Measurements from ENCODE around the gene TRPM5. TPM values are rescaled to one million over a fixed set of nuclear protein-coding genes. Genes with fewer than 3 reads are reported as not detected.

TRPM5 gene
- total RNA-seq, 2 experiments from 2014 or later: not detected

DNA sequence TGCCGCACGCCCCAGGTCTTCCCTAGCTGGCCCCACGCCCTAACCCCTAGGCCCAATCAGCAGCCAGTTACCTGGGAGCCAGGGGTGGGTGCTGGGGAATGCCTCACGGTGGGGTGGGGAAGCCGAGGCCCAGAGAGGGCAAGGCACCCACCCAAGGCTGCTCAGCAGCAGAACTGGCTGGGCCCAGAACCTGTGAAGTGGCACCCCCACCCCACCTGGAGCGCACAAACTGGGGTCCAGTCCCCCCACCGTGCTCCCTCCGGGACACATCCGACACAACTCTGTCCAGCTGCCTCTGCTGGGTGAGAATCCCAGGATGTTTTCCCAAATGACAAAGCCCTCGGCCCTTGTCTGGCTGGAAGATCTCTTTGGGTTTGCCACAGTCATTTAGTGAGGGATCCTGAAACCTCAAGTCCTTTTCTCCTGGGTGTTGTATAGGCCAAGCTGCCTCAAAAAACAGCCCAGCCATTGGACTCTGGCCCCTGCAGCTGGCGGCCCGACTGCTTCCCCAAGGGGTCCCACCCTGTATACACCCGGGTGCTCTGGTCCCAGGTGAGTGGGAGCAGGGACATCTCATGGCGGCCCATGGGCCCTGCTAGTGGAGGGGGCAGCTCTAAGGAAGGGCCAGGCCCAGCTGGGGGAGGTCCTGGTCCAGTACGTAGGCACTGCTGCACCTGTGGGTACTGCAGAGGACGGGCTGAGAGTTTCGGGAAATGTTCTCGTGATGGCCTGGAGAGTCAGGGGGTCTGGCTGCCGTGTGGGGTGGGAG, 22.9 kb downstream of the TRPM5 start:
- POLR2A ChIA-PET: interaction anchor here (1.4 to 1.5 kb wide), 3 partner anchors 19 to 119 kb away, joined by 3 to 8 read pairs (median 5); partner anchors contain the start of gene TSPAN32
- DNase-seq (no peak), ATAC-seq (no peak)
- H3K27me3 Mint-ChIP-seq: no peaks in the 10 kb centered on the region
- intact Hi-C loops (cut with micrococcal nuclease): no loop called here
- no peak overlapping the region for H3K4me3 Mint-ChIP-seq
- H3K27ac Mint-ChIP-seq: no peak overlapping the region
- TF ChIP-seq, protein P1, sequence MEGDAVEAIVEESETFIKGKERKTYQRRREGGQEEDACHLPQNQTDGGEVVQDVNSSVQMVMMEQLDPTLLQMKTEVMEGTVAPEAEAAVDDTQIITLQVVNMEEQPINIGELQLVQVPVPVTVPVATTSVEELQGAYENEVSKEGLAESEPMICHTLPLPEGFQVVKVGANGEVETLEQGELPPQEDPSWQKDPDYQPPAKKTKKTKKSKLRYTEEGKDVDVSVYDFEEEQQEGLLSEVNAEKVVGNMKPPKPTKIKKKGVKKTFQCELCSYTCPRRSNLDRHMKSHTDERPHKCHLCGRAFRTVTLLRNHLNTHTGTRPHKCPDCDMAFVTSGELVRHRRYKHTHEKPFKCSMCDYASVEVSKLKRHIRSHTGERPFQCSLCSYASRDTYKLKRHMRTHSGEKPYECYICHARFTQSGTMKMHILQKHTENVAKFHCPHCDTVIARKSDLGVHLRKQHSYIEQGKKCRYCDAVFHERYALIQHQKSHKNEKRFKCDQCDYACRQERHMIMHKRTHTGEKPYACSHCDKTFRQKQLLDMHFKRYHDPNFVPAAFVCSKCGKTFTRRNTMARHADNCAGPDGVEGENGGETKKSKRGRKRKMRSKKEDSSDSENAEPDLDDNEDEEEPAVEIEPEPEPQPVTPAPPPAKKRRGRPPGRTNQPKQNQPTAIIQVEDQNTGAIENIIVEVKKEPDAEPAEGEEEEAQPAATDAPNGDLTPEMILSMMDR (IDR thresholded peaks at IDR 0.05): no peak
- H3K36me3 Mint-ChIP-seq (ENCODE audit: low read depth): no peaks in the 10 kb centered on the region
- CTCF ChIA-PET: interaction anchor here (0.6 to 10.3 kb wide), 41 partner anchors 9 to 471 kb away, joined by 3 to 381 read pairs (median 5); partner anchors contain the start of genes C11orf21, CD81, TH and TRPM5
- peaks cover 2% of the 10 kb centered on the region for H3K4me1 Mint-ChIP-seq (ENCODE audit: low read depth)
- H3K9me3 Mint-ChIP-seq: no peaks in the 10 kb centered on the region

DNA sequence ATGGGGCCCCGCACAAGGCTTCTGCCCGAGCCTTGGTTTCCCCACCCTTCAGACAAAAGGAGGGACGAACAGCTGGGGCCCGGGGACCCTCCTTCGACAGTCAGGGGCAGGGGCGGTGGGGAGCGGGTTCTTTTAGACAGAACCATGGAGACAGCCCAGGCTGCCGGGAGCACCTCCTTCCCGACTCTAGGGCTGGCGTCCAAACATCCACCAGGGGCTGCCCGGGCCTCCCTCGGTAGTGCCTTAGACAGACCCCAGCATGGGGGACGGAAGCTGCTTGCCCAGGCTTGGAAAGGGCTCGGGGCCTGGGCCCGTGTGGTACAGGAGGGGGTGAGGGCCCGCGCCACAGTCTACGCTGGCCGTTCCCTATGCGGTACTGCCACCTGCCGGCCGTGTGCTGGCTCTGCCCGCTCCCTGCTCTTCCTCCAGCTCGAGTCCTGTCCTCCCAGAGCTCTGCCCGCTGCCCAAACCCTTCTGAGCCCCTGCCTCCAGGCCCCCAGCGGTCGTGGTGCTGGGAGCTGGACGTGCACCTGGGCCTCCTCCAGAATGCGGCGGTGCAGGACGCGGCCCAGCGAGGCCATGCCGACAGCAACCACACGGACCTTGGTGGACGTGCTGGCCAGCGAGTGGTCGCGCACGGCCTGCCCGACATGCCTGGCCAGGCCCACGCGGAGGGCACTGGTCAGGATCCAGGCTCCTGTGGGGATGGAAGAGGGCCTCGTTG, 23.6 kb downstream of the TRPM5 start:
- no peaks in the 10 kb centered on the region for H3K9me3 Mint-ChIP-seq
- H3K27me3 Mint-ChIP-seq: no peaks in the 10 kb centered on the region
- H3K4me3 Mint-ChIP-seq: no peak overlapping the region
- H3K27ac Mint-ChIP-seq: no peak overlapping the region
- no peaks in the 10 kb centered on the region for H3K36me3 Mint-ChIP-seq (ENCODE audit: low read depth)
- peak; percentile 98 for ATAC-seq
- TF ChIP-seq, protein P1 (IDR thresholded peaks at IDR 0.05): peak; percentile 95
- ChIA-PET CTCF (interaction anchor here (0.6 to 10.3 kb wide), 47 partner anchors 9 to 481 kb away, joined by 3 to 381 read pairs (median 4); partner anchors contain the start of genes C11orf21, CD81, TH and TRPM5), POLR2A (interaction anchor here (1.0 to 1.5 kb wide), 4 partner anchors 18 to 253 kb away, joined by 3 to 8 read pairs (median 4); partner anchors contain the start of gene TSPAN32)
- peaks cover 2% of the 10 kb centered on the region for H3K4me1 Mint-ChIP-seq (ENCODE audit: low read depth)
- intact Hi-C loops (cut with micrococcal nuclease): no loop called here
- peak; percentile 77 for DNase-seq

DNA sequence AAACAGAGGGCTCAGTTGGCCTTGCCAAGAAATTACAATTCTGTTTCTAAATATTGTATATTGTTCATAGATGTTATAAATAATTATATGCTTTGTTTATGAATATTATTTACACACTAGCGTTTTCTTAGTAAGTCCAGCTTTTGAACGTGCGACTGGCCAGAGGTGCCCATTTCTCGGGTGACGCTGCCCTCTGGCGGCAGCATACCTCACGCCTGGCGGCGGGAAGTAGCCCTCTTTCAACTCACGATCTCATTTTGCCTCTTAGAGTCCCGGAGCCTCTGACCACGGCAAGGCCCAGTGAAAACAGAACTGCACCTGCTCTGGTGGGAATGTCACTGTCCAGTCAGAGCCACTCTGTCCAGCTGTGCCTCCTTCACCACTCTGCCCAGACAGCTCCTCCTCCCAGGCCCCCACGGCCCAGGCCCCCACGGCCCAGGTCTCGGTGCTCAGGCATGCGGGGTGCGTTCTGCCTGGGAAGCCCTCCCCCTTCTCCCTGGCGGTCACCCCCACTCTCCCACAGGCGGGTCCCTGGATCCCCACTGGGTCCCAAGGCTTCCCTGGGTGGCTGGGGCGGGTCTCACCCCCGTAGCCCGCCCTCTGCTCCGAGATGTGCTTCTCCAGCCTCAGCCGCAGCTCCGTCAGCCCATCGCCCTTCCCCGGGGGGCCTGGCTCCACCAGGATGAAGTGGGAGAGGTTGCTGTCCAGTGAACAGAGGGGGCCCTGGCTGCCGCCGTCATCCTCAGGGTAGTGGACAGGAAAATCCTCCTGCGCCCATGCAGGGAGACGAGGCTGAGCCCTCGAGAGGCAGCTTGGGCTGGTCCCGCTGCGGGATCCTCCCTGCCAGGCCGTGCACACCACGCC, 24.4 kb downstream of the TRPM5 start:
- intact Hi-C loops (cut with micrococcal nuclease): loop anchor here (1.0 to 5.0 kb wide), 2 partner anchors 115 to 223 kb away; no protein-coding TSS in a partner anchor
- H3K4me3 Mint-ChIP-seq: no peak overlapping the region
- no peaks in the 10 kb centered on the region for H3K27me3 Mint-ChIP-seq
- H3K27ac Mint-ChIP-seq: no peak overlapping the region
- POLR2A ChIA-PET: interaction anchor here (0.6 to 1.5 kb wide), 5 partner anchors 17 to 252 kb away, joined by 3 to 8 read pairs (median 3); partner anchors contain the start of gene TSPAN32
- DNase-seq (peak; percentile 80), ATAC-seq (peak; percentile 63)
- peaks cover 2% of the 10 kb centered on the region for H3K4me1 Mint-ChIP-seq (ENCODE audit: low read depth)
- no peaks in the 10 kb centered on the region for H3K9me3 Mint-ChIP-seq
- no peaks in the 10 kb centered on the region for H3K36me3 Mint-ChIP-seq (ENCODE audit: low read depth)
- CTCF ChIA-PET: interaction anchor here (0.8 to 10.3 kb wide), 42 partner anchors 11 to 482 kb away, joined by 3 to 381 read pairs (median 4); partner anchors contain the start of genes C11orf21, CD81, TRPM5 and TSPAN32
- TF ChIP-seq, protein P1 (IDR thresholded peaks at IDR 0.05): peak; percentile 85

DNA sequence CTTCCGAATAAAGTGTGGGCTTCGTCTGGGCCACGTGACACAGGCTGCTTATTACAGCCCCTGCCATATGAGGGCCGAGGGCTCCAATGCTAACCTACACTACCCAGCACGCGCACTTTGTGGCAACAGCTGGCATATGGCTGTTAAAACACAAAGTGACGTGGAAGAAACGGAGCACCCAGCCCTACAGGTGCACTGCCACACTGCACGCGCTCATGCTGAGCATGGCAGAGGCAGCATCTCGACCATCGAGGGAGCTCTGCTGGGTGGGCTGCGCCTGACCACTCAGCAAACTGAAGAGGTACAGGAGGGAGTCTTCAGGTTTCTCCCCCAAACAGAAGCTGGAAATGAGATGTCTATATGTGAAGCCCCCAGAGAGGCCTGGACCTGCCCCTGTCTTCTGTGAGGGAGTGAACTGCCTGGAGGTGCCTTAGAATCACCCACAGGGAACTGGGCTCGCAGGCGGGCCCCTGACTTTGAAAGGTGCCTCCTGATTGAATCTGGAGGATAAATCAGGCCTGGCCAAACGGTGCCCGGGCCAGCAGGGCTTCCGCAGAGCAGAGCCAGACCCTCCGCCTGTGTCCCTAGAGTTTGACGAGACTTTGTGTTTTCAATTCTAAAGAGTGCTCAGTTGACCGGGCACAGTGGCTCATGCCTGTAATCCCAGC, 25.5 kb downstream of the TRPM5 start:
- ATAC-seq (no peak), DNase-seq (no peak)
- Mint-ChIP-seq H3K27ac (no peak overlapping the region), H3K36me3 (ENCODE audit: low read depth) (no peaks in the 10 kb centered on the region), H3K27me3 (no peaks in the 10 kb centered on the region), H3K9me3 (no peaks in the 10 kb centered on the region), H3K4me3 (no peak overlapping the region), H3K4me1 (ENCODE audit: low read depth) (peaks cover 2% of the 10 kb centered on the region)
- ChIA-PET CTCF (interaction anchor here (0.8 to 10.3 kb wide), 19 partner anchors 10 to 267 kb away, joined by 3 to 381 read pairs (median 14); partner anchors contain the start of genes C11orf21, CD81, TSPAN32 and TSSC4), POLR2A (interaction anchor here (0.6 kb wide), 1 partner anchor 31 kb away, joined by 3 read pairs; no protein-coding TSS in a partner anchor)
- intact Hi-C loops (cut with micrococcal nuclease): loop anchor here (1.0 to 5.0 kb wide), 2 partner anchors 114 to 222 kb away; no protein-coding TSS in a partner anchor
- TF ChIP-seq, protein P1 (IDR thresholded peaks at IDR 0.05): no peak

Measured in activated CD8-positive, alpha-beta T cell treated with anti-CD3 and anti-CD28 coated beads for 36 hours (primary cell).